Measurements from ENCODE around the gene CLPSL1.

CLPSL1 gene

DNA sequence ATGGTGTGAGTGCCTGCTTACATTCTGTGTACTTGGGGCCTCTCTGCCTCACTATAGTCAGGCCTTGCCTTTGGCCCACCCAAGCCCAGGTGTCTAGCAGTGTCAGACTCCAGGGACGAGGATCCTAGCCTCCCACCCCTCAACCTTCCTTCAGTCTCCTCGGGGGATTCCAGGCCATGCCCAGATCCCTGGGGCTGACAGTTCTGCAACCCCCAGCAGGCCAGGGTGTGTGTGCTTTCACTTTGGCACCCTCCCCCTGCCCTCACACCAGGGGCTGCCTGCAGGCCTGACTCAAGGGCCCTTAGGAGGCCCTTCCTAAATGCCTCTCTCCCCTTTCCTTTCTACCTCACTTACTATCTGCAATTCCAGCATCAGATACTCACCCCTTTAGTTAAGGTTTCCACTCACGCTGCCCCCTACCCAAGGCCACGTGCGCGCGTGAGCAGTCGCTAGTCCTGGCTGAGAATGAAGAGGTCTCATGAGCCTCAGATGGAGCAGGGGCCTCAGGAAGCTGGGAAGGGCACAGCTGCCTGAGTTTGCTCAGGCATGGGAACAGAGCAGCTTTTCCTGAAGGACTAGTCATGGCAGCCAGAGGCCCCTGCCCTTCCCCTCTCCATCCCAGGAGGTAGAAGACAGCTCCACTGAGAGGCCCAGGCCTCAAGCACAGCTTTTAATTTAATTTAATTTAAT is 17.2 kb downstream of the CLPSL1 start:
- no peak for DNase-seq

DNA sequence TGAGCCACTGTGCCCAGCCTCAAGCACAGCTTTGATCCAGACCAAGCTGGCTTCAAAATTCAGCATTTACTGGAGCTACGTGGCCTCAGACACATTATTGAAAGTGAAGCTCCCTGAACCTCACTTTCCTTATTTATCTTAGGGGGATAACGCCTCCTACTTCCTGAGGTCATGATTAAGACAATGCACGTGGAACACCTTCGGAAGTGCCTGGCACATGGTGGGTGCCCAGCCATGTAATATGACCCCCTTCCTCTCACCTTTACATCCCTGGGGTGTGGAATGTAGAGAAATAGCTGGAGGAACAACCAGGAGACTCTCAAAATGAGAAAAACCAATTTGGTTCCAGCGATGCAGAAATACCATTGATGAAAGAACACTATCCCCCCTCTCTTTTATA is 17.9 kb downstream of the CLPSL1 start:
- no peak for DNase-seq

DNA sequence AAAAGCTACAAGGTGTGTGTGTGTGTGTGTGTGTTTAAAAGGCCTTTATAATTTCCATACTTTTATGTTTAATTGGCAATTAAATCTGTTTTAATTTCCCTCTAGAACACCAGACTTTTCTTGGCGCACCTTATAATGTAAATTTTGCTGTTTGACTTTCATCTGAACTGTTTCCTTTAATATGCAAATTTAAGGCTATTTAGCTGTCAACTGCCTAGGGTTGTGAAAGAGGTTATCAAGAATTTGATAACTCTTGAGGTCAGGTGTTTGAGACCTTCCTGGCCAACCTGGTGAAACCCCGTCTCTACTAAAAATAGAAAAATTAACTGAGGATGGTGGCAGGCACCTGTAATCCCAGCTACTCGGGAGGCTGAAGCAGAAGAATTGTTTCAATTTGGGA is 20.3 kb downstream of the CLPSL1 start:
- no peak for DNase-seq

DNA sequence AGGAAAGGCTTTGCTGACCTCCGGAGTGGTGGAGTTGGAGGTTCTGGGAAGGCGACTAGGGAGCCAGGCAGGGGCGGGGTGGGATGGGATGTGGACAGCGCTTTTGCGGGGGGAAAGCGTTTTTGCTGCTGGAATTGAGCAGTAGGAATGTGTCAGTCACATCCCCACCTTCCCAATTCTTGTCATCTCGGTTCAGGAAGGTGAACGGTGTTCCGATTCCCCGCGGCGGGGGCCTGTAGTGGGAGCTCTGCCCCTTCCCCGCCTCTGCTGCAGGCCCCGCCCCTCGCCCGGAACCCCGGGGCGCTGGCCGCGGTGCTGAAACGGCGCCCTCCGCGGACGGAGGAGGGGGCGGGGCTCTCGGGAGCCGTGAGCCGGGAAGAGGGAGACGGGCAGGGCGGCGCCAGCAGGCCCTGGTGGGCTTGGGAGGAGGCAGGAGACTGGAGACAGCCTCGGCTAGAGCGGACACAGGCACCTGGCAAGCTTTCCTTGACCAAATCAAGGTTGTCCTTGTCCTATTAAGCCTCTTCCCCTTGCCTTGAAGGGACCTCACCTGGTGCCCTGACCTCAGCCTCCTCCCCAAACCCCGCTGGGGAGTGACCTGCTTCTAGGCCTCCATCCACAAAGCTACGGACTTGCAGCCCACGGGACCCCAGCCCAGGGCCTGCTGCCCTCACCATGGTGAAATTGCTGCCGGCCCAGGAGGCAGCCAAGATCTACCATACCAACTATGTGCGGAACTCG is 24.3 kb downstream of the CLPSL1 start, which contains the start of gene LHFPL5:
TSS of gene LHFPL5 (plus strand) at position 357 of the 741 bp plus-strand sequence. CDS start at position 676, 319 bp downstream.
- DNase-seq, result peak in 3 of 5 donors; percentile 31 to 36 (median 35)

DNA sequence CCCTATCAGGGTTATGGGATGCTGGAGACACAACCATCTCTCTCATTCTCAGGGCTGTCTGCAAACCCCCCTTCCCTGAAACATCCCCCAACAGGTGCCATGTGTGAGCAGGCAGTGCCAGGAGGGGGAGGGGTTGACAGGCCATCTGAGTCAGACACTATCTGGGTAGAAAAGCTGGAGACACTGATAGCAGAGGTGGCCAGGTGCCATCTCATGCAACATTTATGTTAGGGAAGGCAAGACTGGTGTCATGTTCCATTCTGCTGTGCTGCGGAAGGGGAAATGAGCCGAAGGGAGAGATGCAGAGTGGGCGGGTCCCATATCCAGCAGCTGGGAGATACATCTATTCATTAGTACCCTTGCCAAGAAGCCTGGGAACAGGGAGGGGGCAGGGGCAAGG is 27.9 kb downstream of the CLPSL1 start:
- no peak for DNase-seq

DNA sequence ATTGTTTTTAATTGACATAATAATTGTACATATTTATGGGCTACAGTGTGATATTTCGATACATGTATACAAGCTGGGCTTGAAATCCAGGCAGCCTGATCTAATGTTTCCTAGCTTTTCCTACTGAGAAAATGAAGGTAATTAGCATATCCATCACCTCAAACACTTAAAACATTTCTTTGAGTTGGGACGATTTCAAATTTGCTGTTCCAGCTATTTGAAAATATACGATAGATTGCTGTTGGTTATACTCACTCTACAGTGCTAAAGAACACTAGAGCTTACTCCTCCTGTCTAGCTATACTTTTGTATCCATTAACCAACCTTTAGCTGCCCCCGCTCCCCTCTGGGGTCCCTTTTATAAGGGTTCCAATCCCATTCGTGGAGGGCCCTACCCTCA is 29.0 kb downstream of the CLPSL1 start:
- DNase-seq, result no peak

DNA sequence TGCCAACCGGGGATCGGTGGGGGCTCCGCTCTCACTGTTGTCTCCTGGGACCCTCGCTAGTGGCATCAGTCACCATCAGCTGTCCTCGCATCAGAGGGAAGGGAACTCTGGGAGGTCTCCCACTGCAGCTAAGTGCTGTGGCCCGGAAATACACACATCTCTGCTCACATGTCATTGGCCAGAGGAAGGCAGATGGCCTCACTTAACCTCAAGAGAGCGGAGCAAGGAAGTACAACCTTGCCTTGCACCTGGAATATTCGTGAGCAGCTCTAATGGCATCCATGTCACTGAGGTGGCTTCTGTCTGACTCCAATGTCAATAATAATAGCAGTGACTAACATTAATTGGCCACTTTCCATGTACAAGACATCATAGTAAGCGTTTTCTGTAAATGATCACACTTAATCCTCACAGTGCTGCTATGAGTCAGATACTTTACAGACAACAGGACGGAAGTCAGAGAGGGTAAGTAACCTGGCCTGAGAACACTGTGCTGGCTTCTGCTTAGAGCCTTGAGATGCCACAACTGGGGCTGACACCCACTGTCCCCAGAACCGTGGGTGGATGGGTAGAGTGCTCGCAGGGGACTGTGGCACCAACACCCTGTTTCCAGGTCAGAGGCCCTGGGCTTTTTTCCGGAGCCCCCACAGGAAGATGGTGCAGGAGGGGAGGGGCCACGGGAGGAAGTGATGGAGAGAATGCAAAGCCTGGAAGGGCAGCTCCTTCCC is 30.3 kb downstream of the CLPSL1 start:
- peak in 1 of 5 donors; percentile 23 for DNase-seq

DNA sequence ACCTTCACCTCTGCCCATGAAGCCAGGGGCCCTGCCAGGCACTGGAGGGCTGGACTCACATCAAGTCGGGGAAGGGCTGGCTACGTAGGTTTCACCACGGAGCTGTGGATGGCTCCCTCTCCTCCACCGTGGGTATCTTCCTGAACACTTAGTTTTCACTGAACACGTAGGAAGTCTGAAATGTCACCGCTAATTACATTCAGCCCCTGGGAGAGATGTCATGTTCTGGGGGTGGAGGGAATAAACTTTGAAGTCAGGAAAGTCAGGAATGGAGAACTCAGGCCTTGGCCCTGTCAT is 30.8 kb downstream of the CLPSL1 start:
- DNase-seq, result no peak

DNA sequence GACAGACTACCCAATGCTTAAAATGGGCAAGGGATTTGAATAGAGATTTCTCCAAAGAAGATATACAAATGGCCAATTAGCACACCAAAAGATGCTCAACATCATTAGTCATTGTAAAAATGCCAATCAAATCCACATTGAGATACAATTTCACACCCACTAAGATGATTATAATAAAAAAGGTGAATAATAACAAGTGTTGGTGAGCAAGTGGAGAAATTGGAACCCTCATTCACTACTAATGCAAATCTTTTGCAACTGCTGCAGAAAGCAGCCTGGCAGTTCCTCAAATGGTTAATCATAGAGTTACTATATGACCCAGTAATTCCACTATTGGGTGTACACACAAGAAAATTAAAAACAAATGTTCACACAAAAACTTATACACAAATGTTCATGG is 36.7 kb downstream of the CLPSL1 start:
- DNase-seq, result no peak

DNA sequence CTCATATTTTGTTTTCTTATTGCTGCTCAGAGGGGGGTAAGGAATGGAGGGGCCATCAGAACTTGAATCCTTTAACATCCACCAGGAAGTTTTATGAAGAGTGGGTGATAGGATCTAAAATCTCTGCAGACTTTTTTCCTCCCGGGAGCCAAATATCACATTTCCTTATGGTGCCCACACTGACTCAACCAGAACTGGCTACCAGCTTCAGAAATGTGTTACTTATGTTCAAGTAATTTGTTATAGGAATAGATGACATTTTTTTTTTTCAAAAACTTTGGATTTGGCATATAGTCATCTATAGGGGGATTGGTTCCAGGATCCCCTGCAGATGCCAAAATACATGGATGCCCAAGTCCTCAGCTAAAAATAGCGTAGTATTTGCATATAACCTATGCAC is 42.8 kb downstream of the CLPSL1 start:
- DNase-seq, result no peak

DNA sequence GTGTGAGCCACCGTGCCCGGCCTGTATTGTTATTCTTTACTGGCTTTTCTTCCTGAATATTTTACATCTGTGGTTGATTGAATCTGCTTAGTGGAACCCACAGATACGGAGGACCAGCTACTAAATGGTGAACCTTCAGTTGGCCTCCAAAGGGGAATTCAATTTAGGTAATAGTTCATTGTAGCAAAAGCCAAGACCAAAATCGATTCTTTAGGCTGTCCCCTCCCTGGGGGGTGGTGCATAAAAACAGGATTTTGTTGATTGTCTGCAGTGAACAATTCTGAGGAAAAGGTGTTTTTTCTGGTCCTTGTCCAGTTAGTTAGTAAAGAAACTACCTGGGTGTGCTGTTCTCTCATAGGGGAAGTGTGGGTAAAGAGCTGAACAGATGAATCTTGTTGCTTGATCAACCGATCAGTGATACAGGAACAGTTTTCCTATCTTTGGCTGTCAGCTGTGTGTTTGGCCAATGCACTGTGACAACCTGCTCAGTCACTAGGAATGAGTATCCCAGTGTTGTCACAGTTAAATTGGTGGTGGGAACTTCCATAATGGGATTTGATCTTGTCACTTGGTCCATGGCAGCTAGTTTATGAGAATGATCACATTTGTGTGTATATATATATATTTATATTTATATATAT is 43.9 kb downstream of the CLPSL1 start:
- no peak for DNase-seq

DNA sequence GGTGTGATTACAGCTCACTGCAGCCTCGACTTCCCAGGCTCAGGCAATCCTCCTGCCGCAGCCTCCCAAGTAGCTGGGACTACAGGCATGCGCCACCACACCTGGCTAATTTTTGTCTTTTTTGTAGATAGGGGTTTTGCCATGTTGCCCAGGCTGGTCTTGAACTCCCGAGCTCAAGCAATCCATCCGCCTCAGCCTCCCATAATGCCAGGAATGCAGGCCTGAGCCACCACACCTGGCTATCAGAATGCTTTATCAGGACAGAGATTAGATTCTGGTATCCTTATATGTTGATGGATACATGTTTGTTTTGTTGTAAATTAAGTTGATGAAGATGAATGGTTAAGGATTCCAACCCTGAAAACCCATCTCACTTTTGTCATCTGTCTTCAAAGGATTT is 48.5 kb downstream of the CLPSL1 start:
- DNase-seq, result no peak

DNA sequence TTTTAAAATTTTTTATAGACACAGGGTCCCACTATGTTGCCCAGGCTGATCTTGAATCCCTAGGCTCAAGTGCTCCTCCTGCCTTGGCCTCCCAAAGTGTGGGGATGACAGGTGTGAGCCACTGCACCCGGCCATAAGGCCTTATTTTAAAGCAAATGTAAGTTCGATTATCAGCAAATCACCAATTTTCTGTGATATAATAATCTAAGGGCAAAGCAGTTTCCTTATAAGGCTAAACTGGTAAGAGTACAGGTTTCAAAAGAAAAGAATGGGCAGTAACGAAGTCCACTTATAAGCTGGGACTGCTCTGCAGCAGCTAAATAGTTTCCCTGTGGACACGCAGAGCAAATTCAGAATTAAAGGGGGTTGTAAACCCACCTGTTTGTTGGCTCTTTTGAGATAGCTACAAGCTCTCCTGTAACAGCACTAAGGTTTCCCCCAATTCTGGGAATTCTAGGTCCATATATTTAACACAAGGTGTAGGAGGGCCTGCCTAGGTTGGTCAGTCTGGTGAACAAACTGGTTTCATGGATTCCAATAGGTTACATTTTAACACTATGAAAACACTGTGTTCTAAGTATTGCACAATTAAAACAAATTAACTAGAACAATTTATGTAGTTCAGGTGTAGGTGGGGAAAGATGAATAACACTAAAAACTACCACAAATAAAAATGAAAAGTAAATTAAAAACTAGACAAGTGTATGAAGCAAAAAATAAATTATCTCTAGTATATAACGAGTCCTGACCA is 50.6 kb downstream of the CLPSL1 start:
- no peak for DNase-seq

DNA sequence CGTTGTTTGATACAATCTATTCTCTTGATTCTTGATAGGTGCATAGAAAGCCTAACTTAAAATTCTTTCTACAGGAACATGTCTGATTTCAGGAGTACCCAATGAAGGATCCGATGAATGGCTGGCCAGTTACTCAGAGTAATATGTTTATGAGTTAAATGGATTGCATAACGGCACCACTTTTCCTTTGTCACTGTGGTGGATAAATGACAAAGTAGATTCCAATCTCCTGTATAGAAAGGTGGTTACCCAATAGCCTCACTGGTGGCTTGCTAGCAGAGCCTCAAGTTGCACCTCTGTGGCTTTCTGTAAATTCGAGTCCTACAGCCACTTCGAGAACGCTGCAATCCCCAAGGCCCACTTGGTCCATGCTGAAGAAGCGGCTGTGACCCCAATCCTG is 52.7 kb downstream of the CLPSL1 start:
- DNase-seq, result no peak

Measured in T-helper 1 cell (primary cell).